ENCODE measurements around the gene MTMR8.

- TF ChIP-seq CTCF (IDR thresholded peaks at IDR 0.05): no peak
- no peak for TF ChIP-seq POLR2A (IDR thresholded peaks at IDR 0.05)
Observed at GRCh38 chrX:64230123-64230970, 164.9 kb downstream of the MTMR8 start, which contains the start of gene ASB12.

All from testis (tissue), 2 donors.